Natural killer cell treated with Interleukin-12 subunit alpha and Interleukin-12 subunit beta and Interleukin-15 and Interleukin-18, amount 100 ng/mL, for 72 hours (primary cell): ENCODE measurements around the gene HEY2. TPM values are rescaled to one million over a fixed set of nuclear protein-coding genes. Genes with fewer than 3 reads are reported as not detected.
A peak's percentile ranks its signal among the peaks of the same experiment; 100 is the strongest.

Source experiments
- ATAC-seq, 2 donors: fragments of 150-1000 bp; cut with Tn5 transposase in 1 of 2; sonication (Bioruptor Pico), chemical (Tn5 transposase) in 1 of 2; 2 replicates each; pipeline ENCODE4 v1.10.0; 2021
- DNase-seq: peaks from one replicate; pipeline ENCODE4 v3.0.0; 2022; ENCODE audit warnings: low spot score
- H3K27ac Mint-ChIP-seq, 2 donors: 1 replicate in 1 of 2; 2 replicates in 1 of 2; pipeline ENCODE4 v1.8.0; 2022; ENCODE audit warnings: mixed read lengths in 2 of 2, mild to moderate bottlenecking in 1 of 2, moderate library complexity in 1 of 2
- H3K27me3 Mint-ChIP-seq, 2 donors: 1 replicate in 1 of 2; 2 replicates in 1 of 2; pipeline ENCODE4 v1.8.0; 2022; ENCODE audit warnings: mixed read lengths in 2 of 2
- H3K36me3 Mint-ChIP-seq: one replicate; pipeline ENCODE4 v1.8.0; 2022; ENCODE audit warnings: mixed read lengths
- H3K4me1 Mint-ChIP-seq, 2 donors: 1 replicate in 1 of 2; 2 replicates in 1 of 2; pipeline ENCODE4 v1.8.0; 2022; ENCODE audit warnings: low read depth in 2 of 2, mixed read lengths in 2 of 2, mild to moderate bottlenecking in 1 of 2
- H3K4me3 Mint-ChIP-seq: one replicate; pipeline ENCODE4 v1.8.0; 2022; ENCODE audit warnings: mixed read lengths
- H3K9me3 Mint-ChIP-seq: 2 replicates; pipeline ENCODE4 v1.8.0; 2022; ENCODE audit warnings: mixed read lengths
- total RNA-seq, 2 donors: library from RNA; stranded (reverse); gene quantifications; one replicate each; pipeline ENCODE4 v1.2.3, GENCODE V29; 2022

Gene HEY2
- total RNA-seq, 2 donors from 2014 or later, result 0.10 TPM; not detected in 1

GRCh38 chr6:125748406-125749172 is 843 bp upstream of the HEY2 start:
- H3K4me1 Mint-ChIP-seq, result peaks cover 29 to 36% of the 10 kb centered on the region in 2 donors
- ATAC-seq (no peak), DNase-seq (no peak)
- no peaks in the 10 kb centered on the region for H3K36me3 Mint-ChIP-seq
- H3K27me3 Mint-ChIP-seq, result peaks cover 23 to 47% of the 10 kb centered on the region in 2 donors
- no peak overlapping the region for H3K27ac Mint-ChIP-seq
- H3K4me3 Mint-ChIP-seq, result peak overlapping the region; percentile 94
- H3K9me3 Mint-ChIP-seq, result no peaks in the 10 kb centered on the region

DNA sequence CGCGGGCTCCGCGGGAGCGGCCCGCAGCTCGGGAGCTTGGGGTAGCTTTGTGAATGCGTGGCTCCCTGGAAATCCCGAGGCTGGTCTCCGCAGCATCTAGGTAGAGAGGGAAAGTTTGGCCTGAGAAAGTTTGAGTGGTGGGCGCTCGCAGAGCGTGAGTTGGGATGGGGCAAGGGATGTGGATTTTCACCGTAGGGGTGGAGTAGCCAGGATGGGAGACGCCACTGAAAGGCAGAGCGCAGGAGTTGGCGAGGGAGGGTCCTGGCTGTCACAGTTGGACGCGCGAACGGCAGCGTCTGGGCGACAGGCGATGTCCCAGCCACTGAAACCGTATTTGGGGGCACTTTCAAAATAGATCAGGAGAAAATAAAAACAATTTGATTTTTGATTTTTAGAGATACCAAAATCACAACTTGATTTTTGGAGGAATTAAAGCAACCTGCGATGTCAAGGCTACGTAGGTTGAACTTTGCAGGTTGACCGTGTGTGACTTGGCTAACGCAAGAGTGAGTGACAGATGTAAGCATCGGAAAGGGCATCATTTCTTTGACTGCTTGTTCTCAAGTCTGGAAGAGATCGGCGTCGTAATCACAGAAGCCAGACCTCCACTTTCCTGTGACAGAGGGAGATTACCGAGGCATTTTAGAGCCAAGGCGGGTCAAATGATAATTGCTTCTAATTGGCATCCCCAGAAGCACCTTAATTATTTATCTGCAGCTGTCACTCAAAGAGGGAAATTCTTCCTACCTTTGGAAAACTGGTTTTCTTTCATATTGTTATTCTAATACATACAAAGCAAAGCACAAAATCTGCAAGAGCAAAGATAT is 646 bp downstream of the HEY2 start:
- H3K4me3 Mint-ChIP-seq, result peak overlapping the region; percentile 94

DNA sequence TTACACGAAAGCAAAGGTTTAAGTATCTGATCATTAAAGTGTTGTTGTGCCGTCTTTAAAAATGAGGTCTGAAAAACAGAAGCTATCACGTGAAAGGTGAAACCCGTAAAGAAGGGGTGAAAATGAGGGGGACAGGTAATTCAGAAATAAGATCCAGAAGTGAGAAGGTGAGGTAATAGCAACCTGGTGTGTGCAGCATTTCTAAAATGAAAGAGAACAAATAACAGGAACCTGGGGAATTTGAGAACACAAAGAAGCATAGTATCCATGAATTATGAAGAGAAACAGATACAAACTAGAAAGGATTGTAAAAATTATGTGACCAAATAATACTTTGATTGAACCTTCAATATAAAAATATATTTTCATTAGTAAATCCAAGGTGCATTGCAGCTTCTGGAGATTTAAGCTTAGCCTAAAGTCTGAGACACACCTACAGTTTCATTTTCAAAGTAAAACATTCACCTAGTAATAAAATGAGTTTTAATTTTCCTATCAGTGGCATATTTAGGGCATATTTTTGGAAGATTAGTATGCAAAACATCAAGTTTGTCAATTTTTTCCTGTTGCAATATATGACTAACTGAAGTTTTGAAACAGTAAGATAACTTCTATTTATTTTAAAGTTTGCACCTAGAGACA is 1.4 kb downstream of the HEY2 start:
- H3K4me1 Mint-ChIP-seq, result peaks cover 29 to 36% of the 10 kb centered on the region in 2 donors
- peaks cover 21 to 44% of the 10 kb centered on the region in 2 donors for H3K27me3 Mint-ChIP-seq
- no peak for DNase-seq
- no peak for ATAC-seq
- no peak overlapping the region for H3K27ac Mint-ChIP-seq
- H3K36me3 Mint-ChIP-seq, result no peaks in the 10 kb centered on the region
- peak overlapping the region; percentile 94 for H3K4me3 Mint-ChIP-seq
- no peaks in the 10 kb centered on the region for H3K9me3 Mint-ChIP-seq

More for the DNA sequence above, 646 bp downstream of the HEY2 start:
- DNase-seq (no peak), ATAC-seq (no peak)
- Mint-ChIP-seq H3K9me3 (no peaks in the 10 kb centered on the region), H3K36me3 (no peaks in the 10 kb centered on the region), H3K27me3 (peaks cover 21 to 45% of the 10 kb centered on the region in 2 donors), H3K27ac (peak overlapping the region; percentile 59 to 80), H3K4me1 (peaks cover 29 to 36% of the 10 kb centered on the region in 2 donors)

DNA sequence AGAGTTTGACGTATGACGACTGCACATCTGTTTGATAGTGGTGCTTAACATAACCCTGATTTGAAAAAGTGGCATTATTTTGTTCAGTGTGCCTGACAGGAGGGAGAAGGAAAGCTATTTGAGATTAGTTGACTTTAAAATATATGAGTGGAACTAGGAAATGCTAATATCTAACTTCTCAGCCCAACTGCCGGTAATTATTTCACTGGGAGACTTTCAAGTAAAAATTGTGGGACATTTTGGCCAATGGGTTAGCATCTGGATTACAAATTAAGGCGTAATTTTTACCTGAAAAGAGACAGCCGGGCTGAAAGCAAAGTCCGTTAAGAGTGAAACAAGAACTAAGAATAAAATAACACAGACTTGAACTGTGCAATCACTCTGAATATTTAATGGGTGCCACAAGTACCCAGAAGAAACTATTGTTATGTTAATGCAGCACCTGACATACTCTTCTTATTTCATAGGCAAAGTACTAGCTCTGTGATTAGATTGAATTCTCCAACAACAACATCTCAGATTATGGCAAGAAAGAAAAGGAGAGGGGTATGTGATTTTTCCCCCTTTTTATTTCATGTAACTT is 2.0 kb downstream of the HEY2 start:
- DNase-seq, result no peak
- Mint-ChIP-seq H3K27ac (no peak overlapping the region), H3K27me3 (peaks cover 21 to 38% of the 10 kb centered on the region in 2 donors), H3K36me3 (no peaks in the 10 kb centered on the region), H3K4me3 (no peak overlapping the region), H3K4me1 (peaks cover 26 to 30% of the 10 kb centered on the region in 2 donors), H3K9me3 (no peaks in the 10 kb centered on the region)
- ATAC-seq, result no peak

GRCh38 chr6:125752773-125753172 is 3.3 kb downstream of the HEY2 start:
- DNase-seq, result no peak
- Mint-ChIP-seq H3K4me3 (no peak overlapping the region), H3K4me1 (peaks cover 18% of the 10 kb centered on the region in 2 donors), H3K27me3 (peaks cover 16 to 30% of the 10 kb centered on the region in 2 donors), H3K36me3 (no peaks in the 10 kb centered on the region), H3K9me3 (no peaks in the 10 kb centered on the region), H3K27ac (no peak overlapping the region)
- ATAC-seq, result no peak

DNA sequence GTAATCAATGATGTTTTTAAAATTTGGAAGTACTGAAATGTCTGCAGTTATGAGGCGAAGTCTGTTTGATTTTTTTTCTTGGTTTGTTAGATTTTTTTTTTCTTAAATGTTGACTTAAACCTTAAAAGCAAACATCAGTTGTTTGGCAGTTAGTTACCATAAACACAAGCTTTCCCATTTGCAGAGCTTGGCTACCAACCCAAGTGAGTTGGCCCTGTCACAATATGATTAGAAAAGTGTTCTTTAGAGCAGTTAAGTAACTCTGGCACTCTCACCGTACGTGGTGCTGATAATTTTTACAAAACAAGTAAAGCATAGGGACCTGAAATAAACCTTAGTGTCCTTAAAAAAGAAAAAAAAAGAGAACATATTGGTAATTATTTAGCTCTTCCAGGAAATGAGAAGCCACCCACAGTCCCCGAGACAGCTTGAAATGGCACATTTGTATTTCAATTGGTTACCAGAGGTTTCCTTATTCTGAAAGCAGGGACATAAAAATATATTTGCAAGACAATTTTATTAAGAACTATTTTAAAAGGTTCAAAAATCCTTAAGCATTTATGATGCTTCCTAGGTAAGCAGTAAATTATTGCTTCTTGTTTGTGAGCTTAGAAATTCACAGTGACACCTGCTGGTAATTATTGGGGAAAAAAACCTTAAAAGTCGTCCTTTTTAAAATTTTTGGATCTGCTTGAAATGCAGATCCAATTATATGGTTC is 3.9 kb downstream of the HEY2 start:
- peaks cover 16 to 30% of the 10 kb centered on the region in 2 donors for H3K27me3 Mint-ChIP-seq
- ATAC-seq, result no peak
- H3K4me3 Mint-ChIP-seq, result no peak overlapping the region
- no peaks in the 10 kb centered on the region for H3K9me3 Mint-ChIP-seq
- H3K4me1 Mint-ChIP-seq, result peaks cover 14 to 18% of the 10 kb centered on the region in 2 donors
- no peak overlapping the region for H3K27ac Mint-ChIP-seq
- no peaks in the 10 kb centered on the region for H3K36me3 Mint-ChIP-seq
- no peak for DNase-seq

- no peaks in the 10 kb centered on the region for H3K9me3 Mint-ChIP-seq
- ATAC-seq, result no peak
- H3K4me1 Mint-ChIP-seq, result peaks cover 14% of the 10 kb centered on the region in 2 donors
- H3K27me3 Mint-ChIP-seq, result peaks cover 16 to 30% of the 10 kb centered on the region in 2 donors
- no peak overlapping the region for H3K27ac Mint-ChIP-seq
- H3K36me3 Mint-ChIP-seq, result no peaks in the 10 kb centered on the region
- no peak for DNase-seq
- H3K4me3 Mint-ChIP-seq, result no peak overlapping the region
Observed at GRCh38 chr6:125753937-125754259, 4.5 kb downstream of the HEY2 start.

GRCh38 chr6:125754566-125754965 is 5.1 kb downstream of the HEY2 start:
- no peak for DNase-seq
- H3K27me3 Mint-ChIP-seq, result peaks cover 22 to 33% of the 10 kb centered on the region in 2 donors
- H3K27ac Mint-ChIP-seq, result no peak overlapping the region
- no peak for ATAC-seq
- H3K4me3 Mint-ChIP-seq, result no peak overlapping the region
- no peaks in the 10 kb centered on the region for H3K36me3 Mint-ChIP-seq
- H3K4me1 Mint-ChIP-seq, result peaks cover 13 to 14% of the 10 kb centered on the region in 2 donors
- H3K9me3 Mint-ChIP-seq, result no peaks in the 10 kb centered on the region

GRCh38 chr6:125759184-125759902 is 9.9 kb downstream of the HEY2 start:
- H3K4me1 Mint-ChIP-seq, result no peaks in the 10 kb centered on the region
- ATAC-seq (no peak), DNase-seq (no peak)
- H3K4me3 Mint-ChIP-seq, result no peak overlapping the region
- peaks cover 4% of the 10 kb centered on the region for H3K36me3 Mint-ChIP-seq
- H3K9me3 Mint-ChIP-seq, result no peaks in the 10 kb centered on the region
- H3K27me3 Mint-ChIP-seq, result peaks cover 20 to 24% of the 10 kb centered on the region in 2 donors
- no peak overlapping the region for H3K27ac Mint-ChIP-seq

DNA sequence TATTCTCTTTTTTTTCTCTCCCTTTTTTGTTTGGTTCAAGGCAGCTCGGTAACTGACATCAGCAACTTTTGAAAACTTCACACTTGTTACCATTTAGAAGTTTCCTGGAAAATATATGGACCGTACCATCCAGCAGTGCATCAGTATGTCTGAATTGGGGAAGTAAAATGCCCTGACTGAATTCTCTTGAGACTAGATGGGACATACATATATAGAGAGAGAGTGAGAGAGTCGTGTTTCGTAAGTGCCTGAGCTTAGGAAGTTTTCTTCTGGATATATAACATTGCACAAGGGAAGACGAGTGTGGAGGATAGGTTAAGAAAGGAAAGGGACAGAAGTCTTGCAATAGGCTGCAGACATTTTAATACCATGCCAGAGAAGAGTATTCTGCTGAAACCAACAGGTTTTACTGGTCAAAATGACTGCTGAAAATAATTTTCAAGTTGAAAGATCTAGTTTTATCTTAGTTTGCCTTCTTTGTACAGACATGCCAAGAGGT is 10.6 kb downstream of the HEY2 start:
- H3K27ac Mint-ChIP-seq, result no peak overlapping the region
- peaks cover 4% of the 10 kb centered on the region for H3K36me3 Mint-ChIP-seq
- H3K4me1 Mint-ChIP-seq, result no peaks in the 10 kb centered on the region
- ATAC-seq (no peak), DNase-seq (no peak)
- no peaks in the 10 kb centered on the region for H3K9me3 Mint-ChIP-seq
- H3K4me3 Mint-ChIP-seq, result no peak overlapping the region
- H3K27me3 Mint-ChIP-seq, result peaks cover 22 to 27% of the 10 kb centered on the region in 2 donors

DNA sequence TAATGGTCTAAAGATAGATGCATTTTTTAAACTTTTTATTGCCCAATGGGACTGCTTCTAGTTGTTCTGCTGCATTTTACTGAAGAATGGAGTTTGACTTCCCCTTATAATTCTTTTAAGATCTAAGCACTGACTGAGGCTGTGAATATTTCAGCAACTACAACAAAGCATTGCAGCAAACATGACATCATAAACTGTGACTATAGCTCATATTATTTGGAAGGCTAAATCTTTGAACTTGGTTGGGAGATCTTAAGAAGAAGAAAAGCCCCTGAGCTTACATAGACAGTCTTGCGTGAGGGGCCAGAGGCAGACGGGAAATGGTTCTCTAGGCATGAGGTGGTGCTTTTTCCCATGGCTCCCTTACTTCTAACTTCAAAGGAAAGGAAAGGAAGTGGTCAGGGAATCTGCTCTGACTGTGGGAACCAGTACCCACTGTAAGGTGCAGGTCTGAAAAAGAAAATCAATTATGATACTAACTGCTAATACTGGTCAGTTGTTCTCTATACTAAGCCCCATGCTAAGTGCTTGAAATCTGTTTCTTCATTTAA is 14.8 kb downstream of the HEY2 start:
- DNase-seq (no peak), ATAC-seq (no peak)
- Mint-ChIP-seq H3K4me3 (no peak overlapping the region), H3K27ac (no peak overlapping the region), H3K36me3 (peaks cover 4% of the 10 kb centered on the region), H3K9me3 (no peaks in the 10 kb centered on the region), H3K4me1 (no peaks in the 10 kb centered on the region), H3K27me3 (peaks cover 28 to 49% of the 10 kb centered on the region in 2 donors)

DNA sequence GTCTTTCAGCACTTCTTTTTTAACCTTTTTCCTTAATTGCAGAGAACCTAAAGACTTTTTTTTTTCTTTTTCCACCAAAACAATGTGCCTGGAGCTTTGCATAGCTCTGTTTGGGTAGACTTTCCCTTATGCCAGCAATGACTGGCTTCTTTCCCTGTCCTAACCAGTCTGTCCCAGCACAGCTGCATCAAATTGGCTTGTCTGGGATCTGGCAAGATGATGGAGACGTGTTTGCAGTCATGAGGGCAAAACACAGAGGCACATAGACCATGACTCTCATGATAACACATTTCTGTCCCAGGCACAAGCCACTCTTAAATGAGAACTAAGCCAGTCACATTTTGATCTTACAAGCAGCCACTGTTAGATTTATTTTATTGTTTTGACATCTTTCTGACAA is 16.5 kb downstream of the HEY2 start:
- H3K36me3 Mint-ChIP-seq, result no peaks in the 10 kb centered on the region
- DNase-seq (no peak), ATAC-seq (no peak)
- no peak overlapping the region for H3K27ac Mint-ChIP-seq
- no peaks in the 10 kb centered on the region for H3K4me1 Mint-ChIP-seq
- H3K27me3 Mint-ChIP-seq, result peaks cover 23 to 41% of the 10 kb centered on the region in 2 donors
- no peaks in the 10 kb centered on the region for H3K9me3 Mint-ChIP-seq
- H3K4me3 Mint-ChIP-seq, result no peak overlapping the region
